Muscle layer of duodenum (tissue), 2 donors: ENCODE measurements around the gene TMEM114.

Experiments used
- H3K27ac ChIP-seq: one replicate; pipeline ENCODE4 v1.7.0; 2013; ENCODE audit warnings: mild to moderate bottlenecking, low read length
- H3K27me3 ChIP-seq: one replicate; pipeline ENCODE4 v1.7.0; 2013; ENCODE audit warnings: low read depth, mild to moderate bottlenecking, control low read depth, low read length
- H3K36me3 ChIP-seq, 2 donors: one replicate each; pipeline ENCODE4 v1.7.0; 2013; ENCODE audit warnings: low read length in 2 of 2, control low read depth in 1 of 2, mild to moderate bottlenecking in 1 of 2; ENCODE audit not compliant: insufficient read depth in 2 of 2, control insufficient read depth in 1 of 2
- H3K4me1 ChIP-seq, 2 donors: one replicate each; pipeline ENCODE4 v1.7.0; 2013; ENCODE audit warnings: low read length in 2 of 2, mild to moderate bottlenecking in 2 of 2, control low read depth in 1 of 2, moderate library complexity in 1 of 2; ENCODE audit not compliant: insufficient read depth in 2 of 2, control insufficient read depth in 1 of 2
- H3K4me3 ChIP-seq, 2 donors: one replicate each; pipeline ENCODE4 v1.7.0; 2013; ENCODE audit warnings: low read length in 2 of 2, low read depth in 1 of 2, mild to moderate bottlenecking in 1 of 2
- H3K9me3 ChIP-seq, 2 donors: one replicate each; pipeline ENCODE4 v1.7.0; 2013; ENCODE audit warnings: low read length in 2 of 2, control low read depth in 1 of 2, mild to moderate bottlenecking in 1 of 2; ENCODE audit not compliant: control insufficient read depth in 1 of 2
- donor health status: healthy.

TMEM114 gene

DNA sequence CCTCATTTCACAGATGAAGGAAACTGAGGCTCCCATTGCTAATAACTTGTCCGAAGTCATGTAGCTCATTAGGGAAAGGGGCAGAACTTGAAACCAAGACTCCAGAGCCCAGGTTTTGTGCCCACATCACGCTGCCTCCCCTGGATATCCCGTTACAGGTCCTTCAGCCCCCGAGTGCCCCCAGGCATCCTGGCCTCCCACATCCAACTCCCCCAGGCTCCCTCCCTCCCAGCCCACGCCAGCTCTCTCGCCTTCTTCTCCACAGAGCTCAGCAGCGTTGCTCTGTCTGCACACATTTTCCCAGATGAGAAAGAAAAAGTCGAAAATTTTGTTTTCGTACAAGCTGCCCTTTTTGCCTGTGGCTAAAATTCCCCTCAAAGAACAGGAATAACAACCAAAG is 16.9 kb upstream of the TMEM114 start:
- Histone ChIP-seq H3K27ac (no peak overlapping the region), H3K4me1 (no peaks in the 10 kb centered on the region), H3K9me3 (no peaks in the 10 kb centered on the region), H3K27me3 (no peaks in the 10 kb centered on the region), H3K4me3 (no peak overlapping the region), H3K36me3 (no peaks in the 10 kb centered on the region)

DNA sequence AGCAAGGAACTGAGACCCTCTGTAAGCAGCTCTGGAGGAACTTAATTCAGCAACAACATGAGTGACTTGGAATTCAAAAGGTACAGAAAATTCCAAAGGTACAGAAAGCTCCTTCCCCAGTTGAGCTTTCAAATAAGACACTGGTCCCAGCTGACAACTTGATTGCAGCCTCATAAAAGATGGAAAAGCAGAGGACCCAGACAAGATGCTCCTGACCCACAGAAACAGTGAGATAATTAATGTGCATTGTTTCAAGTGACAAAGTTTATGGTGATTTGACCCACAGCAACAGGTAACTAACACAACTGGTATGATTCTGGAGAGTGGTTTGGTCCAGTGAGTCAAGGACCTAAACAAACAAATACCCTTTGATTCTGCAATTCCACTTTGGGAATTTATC is 15.2 kb upstream of the TMEM114 start:
- H3K27me3 ChIP-seq = no peaks in the 10 kb centered on the region
- no peaks in the 10 kb centered on the region for H3K36me3 ChIP-seq
- no peaks in the 10 kb centered on the region for H3K4me1 ChIP-seq
- H3K4me3 ChIP-seq = no peak overlapping the region
- no peak overlapping the region for H3K27ac ChIP-seq
- H3K9me3 ChIP-seq = peaks cover 5% of the 10 kb centered on the region in 2 donors

DNA sequence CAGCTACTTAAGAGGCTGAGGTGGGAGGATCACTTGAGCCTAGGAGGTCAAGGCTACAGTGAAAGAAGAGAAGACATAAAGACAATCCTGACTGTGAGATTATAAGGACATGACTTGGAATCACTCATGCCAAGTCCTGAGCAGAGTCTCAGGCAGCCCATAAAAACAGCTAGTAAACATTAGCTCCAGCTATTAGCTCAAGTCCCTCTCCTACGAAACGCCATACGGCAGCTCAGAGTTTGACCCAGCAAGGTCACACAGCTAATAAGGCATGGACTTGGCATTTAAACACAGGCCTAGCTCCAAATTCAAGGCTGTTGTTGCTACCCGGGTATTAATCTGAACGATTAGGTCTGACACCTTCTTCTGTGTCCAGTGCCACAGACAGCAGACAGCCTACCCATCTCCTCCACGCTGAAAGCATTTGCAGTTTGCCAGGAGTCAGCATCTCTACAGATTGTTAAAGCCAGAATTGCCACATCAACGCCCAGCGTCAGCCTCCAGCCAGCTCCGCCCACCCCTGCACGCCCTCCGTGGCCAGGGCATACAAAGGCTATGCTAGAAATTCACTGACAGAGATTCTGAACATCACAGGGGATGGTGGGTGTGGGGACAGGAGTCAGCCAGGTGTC is 9.9 kb upstream of the TMEM114 start:
- no peaks in the 10 kb centered on the region for H3K27me3 ChIP-seq
- H3K4me1 ChIP-seq = no peaks in the 10 kb centered on the region
- H3K36me3 ChIP-seq = no peaks in the 10 kb centered on the region
- H3K27ac ChIP-seq = no peak overlapping the region
- peaks cover 12 to 17% of the 10 kb centered on the region in 2 donors for H3K9me3 ChIP-seq
- no peak overlapping the region for H3K4me3 ChIP-seq

DNA sequence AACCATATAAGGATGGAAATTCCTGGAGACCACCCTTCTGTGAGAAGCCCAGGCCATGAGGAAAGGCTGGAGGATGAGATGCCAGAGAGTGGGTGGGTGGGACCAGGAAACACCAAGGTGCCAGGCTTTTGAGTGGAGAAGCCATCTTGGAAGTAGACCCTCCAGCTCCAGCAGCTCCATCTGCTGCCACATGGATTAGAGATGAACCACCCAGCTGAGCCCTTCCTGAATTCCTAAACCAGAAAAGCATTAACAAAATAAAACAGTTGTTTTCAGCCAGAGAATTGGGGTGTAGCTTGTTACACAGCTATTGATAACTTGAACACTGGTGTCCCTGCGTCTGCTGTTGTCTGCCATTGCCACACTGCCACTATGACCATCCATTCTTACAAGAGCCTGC is 6.3 kb upstream of the TMEM114 start:
- H3K4me3 ChIP-seq = no peak overlapping the region

DNA sequence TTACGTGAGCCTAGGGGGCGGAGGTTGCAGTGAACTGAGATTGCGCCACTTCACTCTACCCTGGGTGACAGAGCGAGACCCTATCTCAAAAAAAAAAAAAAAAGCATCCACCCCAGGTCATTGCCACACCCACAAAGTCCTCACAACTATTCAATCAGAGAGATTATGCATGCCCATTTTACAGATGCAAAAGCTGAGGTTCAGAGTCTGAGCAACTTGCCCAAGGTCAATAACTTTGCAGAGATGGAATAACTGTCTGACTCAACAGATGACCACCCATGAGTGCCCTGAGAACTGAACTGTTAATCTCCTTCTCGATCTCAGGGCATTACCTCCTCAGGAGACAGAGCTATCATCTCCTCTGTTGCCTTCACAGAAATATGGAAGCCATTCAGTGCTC is 5.5 kb upstream of the TMEM114 start:
- H3K27me3 ChIP-seq = peaks cover 15% of the 10 kb centered on the region
- no peaks in the 10 kb centered on the region for H3K4me1 ChIP-seq
- H3K9me3 ChIP-seq = peaks cover 7 to 12% of the 10 kb centered on the region in 2 donors
- no peaks in the 10 kb centered on the region for H3K36me3 ChIP-seq
- no peak overlapping the region for H3K4me3 ChIP-seq
- H3K27ac ChIP-seq = no peak overlapping the region

More for the DNA sequence above, 6.3 kb upstream of the TMEM114 start:
- Histone ChIP-seq H3K4me1 (no peaks in the 10 kb centered on the region), H3K27me3 (peaks cover 12% of the 10 kb centered on the region), H3K36me3 (no peaks in the 10 kb centered on the region), H3K27ac (no peak overlapping the region), H3K9me3 (peaks cover 8 to 14% of the 10 kb centered on the region in 2 donors)

DNA sequence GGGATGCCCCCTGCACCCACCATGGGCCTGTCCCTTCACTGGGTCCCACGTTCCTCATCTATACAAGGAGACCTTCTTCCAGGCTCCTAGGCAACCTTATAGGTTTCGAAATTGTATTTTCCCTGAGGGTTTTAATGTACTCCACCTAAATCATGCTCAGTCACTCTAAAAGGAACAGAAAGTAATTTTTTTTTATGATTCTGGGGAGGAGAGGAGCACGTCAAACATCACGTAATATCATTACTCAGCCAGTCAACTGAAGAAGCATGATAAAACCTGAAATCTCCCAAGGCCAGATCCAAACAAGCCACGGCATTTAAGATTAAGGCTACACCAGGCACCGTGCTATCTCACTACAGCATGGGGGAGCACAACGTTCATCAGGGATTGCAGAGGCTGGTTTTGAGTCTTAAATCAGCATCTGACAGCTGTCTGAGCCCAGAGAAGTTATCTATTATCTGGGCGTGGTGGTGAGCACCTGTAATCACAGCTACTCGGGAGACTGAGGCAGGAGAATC is 3.9 kb upstream of the TMEM114 start:
- H3K4me3 ChIP-seq = no peak overlapping the region
- H3K27me3 ChIP-seq = peaks cover 28% of the 10 kb centered on the region
- H3K36me3 ChIP-seq = no peaks in the 10 kb centered on the region
- no peak overlapping the region for H3K27ac ChIP-seq
- H3K4me1 ChIP-seq = peaks cover 0 to 12% of the 10 kb centered on the region in 2 donors
- H3K9me3 ChIP-seq = peaks cover 7 to 12% of the 10 kb centered on the region in 2 donors

DNA sequence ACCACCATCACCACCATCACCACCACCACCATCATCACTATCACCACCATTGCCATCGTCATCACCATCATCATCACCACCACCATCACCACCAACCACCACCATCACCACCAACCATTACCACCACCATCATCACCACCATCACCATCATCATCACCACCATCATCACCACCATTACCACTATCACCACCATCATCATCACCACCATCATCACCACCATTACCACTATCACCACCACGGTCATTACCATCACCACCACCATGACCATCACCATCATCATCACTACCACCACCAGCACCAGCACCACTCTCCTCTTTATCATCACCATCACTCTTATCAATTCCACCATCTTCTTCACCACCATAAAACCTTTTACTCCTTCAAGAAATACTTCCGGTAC is 1.1 kb upstream of the TMEM114 start:
- Histone ChIP-seq H3K27me3 (peaks cover 43% of the 10 kb centered on the region), H3K4me1 (peaks cover 0 to 13% of the 10 kb centered on the region in 2 donors), H3K27ac (no peak overlapping the region), H3K4me3 (no peak overlapping the region), H3K36me3 (no peaks in the 10 kb centered on the region), H3K9me3 (peaks cover 4 to 7% of the 10 kb centered on the region in 2 donors)

DNA sequence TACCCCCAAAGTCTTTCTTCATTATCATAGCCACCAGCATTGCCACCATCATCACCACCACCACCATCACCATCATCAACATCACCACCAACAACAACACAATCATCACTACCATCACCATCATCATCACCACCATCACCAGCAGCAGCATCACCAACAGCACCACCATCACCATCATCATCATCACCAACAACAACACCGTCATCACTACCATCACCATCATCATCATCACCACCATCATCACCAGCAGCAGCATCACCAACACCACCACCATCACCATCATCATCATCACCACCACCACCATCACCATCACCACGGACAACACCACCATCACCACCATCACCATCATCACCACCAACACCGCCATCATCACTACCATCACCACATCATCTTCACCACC is 500 bp upstream of the TMEM114 start:
- H3K27me3 ChIP-seq = peaks cover 43% of the 10 kb centered on the region

DNA sequence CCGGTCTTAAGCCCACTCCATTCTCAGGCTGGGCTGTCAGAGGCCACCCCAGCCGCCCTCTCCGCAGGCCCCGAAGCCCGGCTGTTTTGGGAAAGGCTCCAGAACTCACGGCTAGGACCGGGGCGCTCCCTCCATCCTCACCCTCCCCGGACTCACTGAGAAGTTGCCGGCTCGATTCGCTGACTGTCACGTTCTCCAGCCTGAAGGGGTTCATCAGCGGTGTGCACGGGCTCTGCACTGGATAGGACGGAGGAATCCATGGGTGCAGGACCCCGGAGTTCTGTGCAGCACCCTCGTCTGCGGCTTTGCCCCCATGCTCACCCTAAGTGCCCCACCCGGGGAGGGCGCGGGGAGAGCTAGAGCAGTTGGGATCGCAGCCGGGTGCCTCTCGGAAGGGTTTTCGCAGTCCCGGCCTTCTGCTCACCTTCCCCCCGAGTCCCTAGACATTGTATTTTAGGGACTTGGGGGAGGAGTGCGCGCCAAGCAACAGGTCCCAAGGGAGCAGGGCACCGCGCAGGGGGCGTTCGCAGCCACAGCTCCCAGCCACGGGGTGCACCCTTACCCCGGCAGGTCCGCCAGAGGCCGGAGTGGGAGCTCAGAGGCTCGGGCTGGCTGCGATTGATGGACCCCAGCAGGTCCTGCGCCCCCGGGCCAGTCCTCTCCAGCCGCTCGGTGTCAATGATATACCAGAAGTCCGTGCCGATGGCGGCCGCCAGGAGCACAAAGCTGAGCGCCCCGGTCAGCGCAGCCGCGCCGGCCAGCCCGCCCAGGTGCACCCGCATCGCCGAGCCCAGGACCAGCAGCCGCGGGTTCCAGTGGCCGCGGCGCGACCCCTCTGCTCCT is 1.0 kb downstream of the TMEM114 start:
- Histone ChIP-seq H3K4me1 (peaks cover 0 to 13% of the 10 kb centered on the region in 2 donors), H3K9me3 (no peaks in the 10 kb centered on the region), H3K27ac (no peak overlapping the region), H3K27me3 (peaks cover 39% of the 10 kb centered on the region), H3K36me3 (no peaks in the 10 kb centered on the region), H3K4me3 (no peak overlapping the region)

More for the DNA sequence above, 500 bp upstream of the TMEM114 start:
- peaks cover 0 to 13% of the 10 kb centered on the region in 2 donors for H3K4me1 ChIP-seq
- no peak overlapping the region for H3K27ac ChIP-seq
- H3K4me3 ChIP-seq = no peak overlapping the region
- H3K36me3 ChIP-seq = no peaks in the 10 kb centered on the region
- H3K9me3 ChIP-seq = peaks cover 0 to 1% of the 10 kb centered on the region in 2 donors

DNA sequence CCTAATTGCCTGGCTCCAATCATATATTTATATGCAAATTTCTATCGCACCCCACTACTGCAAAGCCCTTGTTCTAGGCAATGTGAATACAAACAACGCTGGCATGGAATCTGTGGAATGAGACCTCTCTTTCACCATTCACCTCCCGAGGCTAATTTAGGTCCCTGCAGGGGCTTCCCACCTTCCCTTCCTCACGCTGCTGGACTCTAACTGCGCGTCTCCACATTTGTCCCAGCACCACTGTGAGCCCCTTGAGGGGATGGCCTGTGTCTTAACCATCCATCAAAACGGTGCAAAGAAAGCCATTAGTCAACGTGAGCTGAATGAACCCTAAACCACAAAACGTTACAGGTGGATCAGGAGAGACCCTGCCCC is 1.6 kb downstream of the TMEM114 start:
- Histone ChIP-seq H3K36me3 (no peaks in the 10 kb centered on the region), H3K4me1 (peaks cover 0 to 13% of the 10 kb centered on the region in 2 donors), H3K4me3 (no peak overlapping the region), H3K27ac (no peak overlapping the region), H3K9me3 (no peaks in the 10 kb centered on the region), H3K27me3 (peaks cover 37% of the 10 kb centered on the region)

DNA sequence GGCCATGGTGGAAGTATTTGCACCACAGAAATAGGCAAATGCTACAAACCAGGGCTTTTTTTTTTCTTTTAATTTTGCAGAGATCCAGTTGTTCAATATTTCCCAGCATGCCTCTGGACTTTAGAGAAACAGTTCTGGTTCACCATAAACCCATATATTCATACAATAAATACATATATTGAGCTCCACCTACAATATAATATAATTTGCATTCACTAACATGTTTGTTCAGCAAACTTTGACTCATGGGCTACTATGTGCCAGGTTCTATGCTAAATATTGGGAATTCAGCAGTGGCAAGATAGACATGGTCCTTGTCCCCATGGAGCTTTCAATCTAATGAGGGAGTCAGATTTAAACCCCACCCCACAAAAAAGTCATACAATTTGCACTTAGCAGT is 3.2 kb downstream of the TMEM114 start:
- H3K4me3 ChIP-seq = no peak overlapping the region
- no peak overlapping the region for H3K27ac ChIP-seq
- peaks cover 36% of the 10 kb centered on the region for H3K27me3 ChIP-seq
- no peaks in the 10 kb centered on the region for H3K9me3 ChIP-seq
- H3K4me1 ChIP-seq = peaks cover 0 to 13% of the 10 kb centered on the region in 2 donors
- no peaks in the 10 kb centered on the region for H3K36me3 ChIP-seq
